GM21367 (cell line): ENCODE data around the gene TXNDC17.
"Not testable (repeated sequence)": the region's sequence is repeated elsewhere in the genome, so short reads cannot be mapped to it uniquely, and the experiment has no call there.

Source experiments
- ATAC-seq: cut with Tn5 transposase; IDR thresholded peaks from one replicate; pipeline ENCODE4 v1.9.1; 2021; ENCODE audit not compliant: unreplicated experiment

The TXNDC17 gene

DNA sequence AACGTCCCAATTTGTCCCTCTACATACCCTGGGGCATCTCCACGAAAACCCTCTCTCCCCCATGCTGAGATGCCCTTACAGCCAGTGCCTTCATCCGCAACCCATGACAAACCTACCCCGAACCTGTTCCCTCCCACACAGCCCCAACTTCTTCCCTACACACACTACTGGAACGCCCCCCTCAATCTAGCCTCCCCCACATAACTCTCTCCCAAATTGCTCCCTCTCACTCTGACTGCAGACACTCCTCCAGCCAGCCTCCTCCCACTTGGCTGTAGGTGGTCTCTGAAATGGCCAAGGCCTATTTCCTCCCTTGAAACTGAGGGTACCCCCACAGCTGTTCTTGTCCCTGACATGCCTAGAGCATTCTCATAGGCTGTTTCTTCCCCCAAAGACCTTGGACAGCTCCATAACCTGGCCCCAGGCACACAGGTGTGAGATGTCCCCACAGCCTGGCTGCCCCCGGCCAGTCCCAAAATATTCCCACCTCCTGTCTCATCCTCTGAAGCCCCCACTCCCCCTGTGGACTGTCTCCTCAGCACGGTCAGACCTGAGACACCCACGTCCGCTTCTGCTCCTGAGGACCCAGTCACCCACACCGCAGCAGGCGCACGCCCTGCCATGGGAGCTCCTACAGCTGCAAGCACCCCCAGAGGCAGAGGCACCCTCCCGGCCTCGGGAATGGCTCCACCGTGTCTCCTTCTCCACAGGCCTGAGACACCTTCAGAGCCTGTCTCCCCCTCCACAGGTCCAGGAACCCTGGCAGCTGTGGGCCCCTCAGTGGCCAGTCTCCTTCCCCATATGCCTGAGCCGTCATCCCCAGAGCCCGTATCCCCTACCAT, 4.0 kb upstream of the TXNDC17 start:
- ATAC-seq: no peak

DNA sequence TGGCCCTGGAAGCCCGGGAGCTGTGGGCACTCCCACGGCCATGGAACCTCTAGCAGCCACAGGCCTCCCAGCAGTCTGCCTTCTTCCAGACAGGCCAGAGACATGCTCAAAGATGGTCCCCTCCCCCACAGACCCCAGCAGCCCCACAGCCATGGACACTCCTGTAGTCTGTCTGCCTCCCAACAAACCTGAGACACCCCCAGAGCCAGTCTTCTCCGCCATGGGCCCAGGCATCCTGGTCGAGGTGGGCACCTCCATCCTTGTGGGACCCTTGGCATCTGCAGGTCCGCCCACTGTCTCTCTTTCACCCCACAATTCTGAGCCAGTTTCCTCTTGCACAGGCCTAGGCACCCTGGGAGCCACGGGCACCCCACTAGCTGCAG, 3.4 kb upstream of the TXNDC17 start:
- ATAC-seq: no peak

DNA sequence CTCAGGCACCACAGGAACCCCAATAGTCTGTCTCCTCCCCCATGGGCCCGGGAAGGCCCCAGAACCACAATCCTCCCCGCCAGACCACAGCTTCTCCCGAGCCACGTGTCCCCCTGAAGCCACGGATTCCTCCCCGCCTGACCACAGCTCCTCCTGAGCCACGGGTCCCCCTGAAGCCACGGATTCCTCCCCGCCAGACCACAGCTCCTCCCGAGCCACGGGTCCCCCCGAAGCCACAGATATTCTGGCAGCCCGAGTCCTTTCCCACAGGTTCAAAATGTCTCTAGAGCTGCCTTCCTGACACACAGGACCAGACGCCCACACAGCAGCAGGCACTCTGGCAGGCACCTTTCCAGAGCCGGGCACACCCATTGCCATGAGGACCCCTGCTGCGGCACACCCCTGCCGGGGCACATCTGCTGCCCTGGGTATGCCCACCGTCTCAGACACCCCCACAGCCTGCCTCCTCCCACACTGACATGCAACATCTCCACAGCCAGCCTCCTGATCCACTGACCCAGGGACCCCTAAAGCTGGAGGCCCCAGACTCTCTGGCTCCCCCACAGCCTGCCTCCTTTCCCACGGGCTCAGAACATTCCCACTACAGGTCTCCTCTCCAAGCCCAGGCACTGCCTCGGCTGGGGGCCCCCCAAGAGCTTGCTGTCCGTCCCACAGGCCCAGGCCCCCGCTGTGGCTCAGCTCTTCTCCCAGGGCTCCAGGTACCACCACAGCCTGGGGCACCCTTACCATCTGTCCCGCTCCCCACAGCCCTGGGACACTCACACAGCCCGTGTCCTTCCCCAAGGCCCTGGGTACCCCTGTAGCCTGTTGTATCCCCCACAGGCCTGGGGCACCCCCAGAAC, 2.6 kb upstream of the TXNDC17 start:
- ATAC-seq: no peak

DNA sequence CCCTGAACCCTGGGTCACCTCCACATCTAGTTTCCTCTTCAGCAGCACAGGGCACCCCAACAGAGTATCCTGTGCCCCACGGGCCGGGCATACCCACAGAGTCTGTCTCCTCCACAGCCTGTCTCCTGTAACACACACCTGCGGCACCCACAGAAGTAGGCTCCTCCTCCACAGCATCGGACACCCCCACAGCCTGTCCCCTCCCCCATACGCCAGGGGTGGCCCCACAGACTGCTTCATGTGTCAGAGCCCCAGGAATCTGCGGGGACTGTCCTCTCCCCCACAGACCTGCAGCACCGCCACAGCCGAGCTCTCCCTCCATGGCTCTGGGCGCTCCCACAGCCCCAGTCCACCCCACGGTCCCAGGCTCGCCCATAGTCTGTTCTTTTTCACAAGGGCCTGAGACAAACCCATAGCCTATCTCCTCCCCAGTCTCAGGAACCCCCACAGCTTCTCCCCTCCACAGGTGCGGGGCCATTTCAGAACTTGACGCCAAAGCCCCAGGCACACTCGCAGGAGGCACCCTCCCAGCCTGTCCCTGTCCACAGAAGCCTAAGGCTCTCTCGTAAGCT, 1.8 kb upstream of the TXNDC17 start:
- ATAC-seq: no peak

DNA sequence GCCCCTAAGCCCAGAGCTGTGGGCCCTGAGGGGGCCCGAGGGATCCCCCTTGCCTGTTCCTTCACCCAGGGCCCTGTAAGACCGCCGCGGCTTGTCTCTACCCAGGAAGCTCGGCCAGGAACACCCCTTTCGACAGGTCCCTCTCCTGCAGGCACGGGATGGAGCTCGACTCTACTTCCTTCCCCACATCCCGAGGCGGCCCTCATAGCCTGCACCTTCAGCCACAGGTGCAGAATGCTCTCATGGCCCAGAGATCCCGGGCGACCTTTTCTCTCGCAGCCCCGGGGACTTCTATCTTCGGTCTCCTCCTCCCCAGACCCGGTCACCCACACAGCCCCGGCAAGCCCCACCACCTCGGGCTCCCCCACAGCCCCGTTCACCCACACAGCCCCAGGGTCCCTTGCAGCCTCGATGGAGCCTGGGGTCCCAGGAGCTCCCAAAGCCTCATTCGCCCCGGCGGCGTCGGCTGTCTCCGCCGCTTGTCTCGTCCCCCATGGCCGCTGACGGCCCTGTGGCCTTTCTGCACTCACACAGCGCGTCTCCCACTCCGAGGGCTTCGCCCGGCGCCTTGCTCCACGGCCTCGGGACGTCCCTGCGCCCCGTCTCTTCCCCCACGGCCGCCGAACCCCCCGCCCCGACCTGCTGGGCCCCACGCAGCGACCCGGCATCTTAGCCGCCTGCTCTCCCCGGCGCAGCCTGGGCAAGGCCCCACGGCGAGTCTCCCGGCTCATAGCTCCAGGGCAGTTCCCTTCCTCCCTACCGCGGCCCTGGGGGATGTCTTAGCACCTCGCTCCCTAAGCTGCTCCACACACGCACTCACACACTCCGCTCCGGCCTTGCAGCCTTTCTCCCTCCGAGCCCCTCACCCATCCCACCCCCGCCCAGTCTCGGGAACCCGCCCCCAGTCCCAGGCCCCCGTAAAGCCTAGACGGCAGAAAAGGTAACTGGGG, 999 bp upstream of the TXNDC17 start:
- no peak for ATAC-seq

DNA sequence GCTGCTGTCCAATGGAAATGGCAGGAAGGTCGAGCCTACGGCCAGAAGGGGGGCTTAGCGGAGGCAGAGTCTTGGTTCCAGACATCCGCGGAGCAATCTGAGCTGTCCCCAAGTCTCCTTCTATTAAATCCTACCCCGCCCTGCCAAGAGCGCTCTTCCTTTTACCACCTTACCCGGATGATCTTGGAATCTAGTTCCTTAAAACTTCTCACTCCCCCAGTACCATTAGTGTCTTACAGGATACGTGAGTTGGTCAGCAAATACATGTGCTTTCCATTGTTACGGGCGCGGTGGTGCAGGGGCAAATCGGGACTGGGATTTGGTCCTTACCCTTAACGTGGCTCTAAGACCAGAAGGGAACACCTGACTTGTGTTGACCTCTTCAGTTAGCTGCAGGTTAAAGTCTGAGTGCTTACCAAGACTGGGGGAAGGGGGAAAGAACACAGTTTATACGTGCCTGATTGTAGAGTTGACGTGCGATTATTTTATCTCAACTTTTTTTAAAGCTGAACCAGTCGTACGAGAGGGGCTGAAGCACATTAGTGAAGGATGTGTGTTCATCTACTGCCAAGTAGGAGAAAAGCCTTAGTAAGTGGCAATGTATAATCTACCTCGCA, 495 bp downstream of the TXNDC17 start:
- ATAC-seq: no peak

DNA sequence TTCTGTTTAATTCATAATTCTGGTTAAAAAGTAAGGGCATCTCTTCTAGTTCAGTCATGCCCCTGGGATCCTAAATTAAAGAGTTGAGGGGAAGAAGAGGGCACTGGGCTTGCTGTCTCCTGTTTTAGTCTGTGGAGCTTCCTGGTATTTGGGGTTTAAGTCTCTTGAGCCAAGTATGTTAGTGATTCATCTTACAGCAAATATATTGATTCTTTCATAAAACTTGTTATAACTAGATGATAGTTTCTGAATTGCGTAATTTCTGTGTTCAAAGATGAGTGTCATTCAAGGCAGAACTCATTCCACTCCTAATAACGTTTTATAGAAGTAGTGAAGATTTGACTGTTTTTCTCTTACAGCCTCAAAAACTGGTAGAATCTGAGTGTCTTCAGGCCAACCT, 1.7 kb downstream of the TXNDC17 start:
- no peak for ATAC-seq

DNA sequence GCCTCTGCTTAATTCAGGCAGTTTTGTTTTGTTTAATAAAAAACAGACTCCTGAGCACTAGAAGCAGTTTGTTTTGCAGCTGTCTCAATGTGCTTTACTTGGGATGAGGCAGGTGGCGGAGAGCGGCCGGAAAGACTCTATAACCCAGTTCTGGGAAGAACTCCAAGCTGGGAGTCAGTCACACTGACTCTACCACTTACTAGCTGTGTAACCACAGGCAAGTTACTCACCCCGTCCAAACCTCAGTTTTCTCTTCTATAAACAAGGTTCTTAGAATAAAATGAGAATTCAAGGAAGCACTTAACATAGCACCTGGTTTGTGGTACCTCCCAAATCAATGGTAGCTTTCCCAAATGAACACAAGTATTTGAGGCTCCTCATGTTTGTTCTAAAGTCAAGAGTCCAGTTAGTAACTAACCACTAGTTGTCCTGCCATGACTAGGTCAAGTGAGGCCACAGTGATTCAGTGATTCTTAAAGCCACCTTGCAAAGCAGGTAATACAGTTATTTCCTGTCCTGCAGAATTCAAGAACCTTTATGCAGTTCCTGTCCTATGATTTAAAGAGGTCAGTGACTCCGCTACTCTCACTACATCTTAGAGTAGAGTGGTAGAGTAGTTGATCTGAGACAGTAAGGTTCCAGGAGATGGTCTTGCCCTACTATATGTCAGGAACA, 2.7 kb downstream of the TXNDC17 start:
- ATAC-seq: no peak

DNA sequence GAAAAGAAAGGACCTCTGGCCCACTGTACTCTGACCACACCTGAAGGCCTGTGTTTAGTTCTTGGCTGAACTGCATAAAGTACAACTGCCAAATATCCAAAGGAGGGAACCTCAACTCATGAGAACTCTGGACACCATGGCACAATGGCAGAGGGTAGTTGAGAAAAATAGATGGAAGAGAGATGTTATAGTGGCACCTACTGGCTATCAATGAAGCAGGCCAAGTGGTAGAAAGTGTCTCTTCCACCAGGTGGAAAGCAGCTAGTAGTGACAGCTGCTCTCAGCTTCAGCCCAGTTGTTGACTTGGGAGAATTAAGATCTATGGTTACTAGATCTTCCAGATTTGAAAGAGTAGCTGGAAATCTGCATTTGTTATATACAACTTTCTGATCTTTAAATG, 7.3 kb downstream of the TXNDC17 start:
- no peak for ATAC-seq

DNA sequence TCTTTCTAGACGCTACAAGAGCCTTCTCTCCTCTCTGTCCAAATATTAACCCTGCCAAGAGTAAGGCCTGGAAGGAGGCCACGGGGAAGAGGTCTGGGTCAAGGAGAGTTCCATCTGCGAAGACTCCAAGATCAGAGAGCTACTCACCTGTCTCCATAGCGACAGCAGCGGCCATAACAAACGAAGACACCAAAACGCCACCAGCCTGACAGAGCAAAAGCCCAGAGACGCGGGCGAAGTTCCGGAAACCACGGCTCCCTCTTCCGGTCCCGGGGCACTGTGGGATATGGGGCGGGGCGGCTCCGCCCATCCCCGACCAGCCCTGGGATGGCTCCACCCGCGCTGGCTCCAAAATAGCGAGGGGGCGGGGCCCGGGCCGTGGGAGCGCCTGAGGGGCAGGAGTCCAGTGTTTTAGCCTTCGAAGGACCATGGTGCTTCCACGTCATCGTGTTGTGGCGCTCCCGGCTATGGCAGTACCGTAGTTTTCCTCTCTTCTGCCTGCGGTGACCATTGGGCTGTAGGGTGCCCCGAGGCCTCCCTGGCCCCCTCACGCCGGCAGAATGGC, 10.6 kb downstream of the TXNDC17 start, which contains the start of the genes C17orf100 and MED31:
TSS of gene C17orf100 (plus strand) at position 409 of the 565 bp plus-strand sequence. CDS start at position 561, 152 bp downstream.
TSS of gene MED31 (minus strand) at position 252 of the 565 bp plus-strand sequence. CDS start at position 175, 77 bp downstream.
- ATAC-seq: peak; percentile 66

DNA sequence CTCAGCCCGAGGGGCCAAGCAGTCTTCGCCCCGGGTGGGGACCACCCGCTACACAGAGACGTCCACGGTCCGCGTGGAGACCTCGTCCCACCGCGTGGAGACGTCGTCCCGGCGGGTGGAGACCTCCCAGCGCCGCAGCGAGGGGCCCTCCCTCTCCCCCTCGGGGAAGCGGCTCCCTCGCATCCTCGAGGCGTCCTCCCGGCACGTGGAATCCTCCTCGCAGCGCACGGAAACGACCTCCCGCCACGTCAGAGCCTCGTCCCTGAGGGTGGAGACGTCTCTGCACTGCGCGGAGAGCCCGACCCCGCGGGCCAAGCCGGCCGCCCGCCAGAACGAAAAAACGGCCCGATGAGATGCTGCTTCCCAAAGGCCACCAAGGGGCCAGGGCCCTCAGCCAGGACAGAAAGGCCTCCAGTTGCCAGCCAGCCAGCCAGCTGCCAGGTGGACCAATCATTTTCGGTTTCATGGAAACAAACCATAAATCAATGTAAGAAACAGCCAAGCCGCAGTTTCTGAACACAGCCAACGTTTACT, 11.1 kb downstream of the TXNDC17 start:
- ATAC-seq: no peak

DNA sequence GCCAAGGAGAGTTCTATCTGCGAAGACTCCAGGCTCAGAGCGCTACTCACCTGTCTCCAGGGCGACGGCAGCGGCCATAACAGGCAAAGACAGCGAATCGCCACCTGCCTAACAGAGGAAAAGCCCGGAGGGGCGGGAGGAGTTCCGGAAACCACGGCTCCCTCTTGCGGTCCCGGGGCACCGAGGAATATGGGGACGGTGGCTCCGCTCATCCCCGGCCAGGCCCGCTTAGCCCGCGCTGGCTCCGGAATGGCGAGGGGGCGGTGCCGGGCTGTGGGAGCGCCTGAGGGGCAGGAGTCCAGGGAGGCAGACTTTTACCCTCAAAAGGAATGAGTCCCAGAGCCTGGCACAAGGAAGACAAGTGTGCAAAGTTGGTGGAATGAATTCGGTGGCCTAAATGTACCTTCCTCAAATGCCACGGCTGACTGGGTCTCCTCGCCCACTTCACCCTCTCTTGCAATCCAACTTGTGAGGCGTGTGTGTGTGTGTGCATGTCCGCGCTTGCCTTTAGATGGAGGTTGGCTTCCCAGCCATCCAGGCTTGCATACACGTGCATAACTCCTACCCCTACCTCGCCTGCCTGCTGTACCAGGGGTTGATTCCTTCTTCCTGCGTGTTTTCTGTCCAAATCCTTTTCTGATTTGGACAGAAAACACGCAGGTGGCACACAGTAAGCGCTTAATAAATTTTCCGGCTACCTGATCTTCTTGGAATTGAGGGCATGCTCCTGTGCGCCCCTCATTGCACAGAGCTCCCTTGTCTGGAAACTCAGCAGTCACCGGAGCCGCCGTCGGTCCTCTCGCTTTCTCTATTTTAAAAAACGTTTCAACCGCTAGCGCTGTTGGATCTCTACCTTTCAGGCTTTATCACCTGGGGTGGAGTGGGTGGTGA, 14.2 kb downstream of the TXNDC17 start:
- ATAC-seq: no peak

DNA sequence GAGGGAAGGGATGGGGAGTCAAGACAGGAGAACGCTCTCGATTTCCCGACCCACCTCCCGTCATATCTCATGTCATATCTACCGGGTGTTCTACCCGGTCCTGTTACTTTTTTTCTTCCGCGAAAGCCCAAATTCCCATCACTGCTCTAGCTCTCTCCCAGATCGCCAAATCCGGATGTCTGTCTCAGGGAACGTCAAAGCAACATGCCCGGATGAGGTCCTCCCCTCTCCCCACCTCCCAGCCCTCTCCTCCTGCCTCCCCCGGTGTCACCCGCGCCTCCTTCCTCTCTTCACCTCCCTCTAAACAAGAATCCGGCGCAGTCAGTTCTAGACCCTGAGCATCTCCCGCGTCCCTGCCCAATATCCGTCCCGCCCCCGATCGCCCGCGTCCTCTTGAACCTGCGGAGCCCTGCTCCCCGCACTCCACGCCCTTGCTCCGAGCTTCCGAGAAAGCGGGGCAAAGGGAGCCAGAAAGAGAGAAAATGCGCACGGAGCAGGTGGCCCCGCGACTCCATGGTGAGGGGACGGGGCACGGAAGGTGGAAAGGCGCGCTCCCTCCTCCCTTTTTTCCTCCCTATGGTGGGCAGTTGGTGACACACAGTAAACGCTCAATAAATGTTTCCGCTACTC, 15.0 kb downstream of the TXNDC17 start:
- ATAC-seq: not testable (repeated sequence)

DNA sequence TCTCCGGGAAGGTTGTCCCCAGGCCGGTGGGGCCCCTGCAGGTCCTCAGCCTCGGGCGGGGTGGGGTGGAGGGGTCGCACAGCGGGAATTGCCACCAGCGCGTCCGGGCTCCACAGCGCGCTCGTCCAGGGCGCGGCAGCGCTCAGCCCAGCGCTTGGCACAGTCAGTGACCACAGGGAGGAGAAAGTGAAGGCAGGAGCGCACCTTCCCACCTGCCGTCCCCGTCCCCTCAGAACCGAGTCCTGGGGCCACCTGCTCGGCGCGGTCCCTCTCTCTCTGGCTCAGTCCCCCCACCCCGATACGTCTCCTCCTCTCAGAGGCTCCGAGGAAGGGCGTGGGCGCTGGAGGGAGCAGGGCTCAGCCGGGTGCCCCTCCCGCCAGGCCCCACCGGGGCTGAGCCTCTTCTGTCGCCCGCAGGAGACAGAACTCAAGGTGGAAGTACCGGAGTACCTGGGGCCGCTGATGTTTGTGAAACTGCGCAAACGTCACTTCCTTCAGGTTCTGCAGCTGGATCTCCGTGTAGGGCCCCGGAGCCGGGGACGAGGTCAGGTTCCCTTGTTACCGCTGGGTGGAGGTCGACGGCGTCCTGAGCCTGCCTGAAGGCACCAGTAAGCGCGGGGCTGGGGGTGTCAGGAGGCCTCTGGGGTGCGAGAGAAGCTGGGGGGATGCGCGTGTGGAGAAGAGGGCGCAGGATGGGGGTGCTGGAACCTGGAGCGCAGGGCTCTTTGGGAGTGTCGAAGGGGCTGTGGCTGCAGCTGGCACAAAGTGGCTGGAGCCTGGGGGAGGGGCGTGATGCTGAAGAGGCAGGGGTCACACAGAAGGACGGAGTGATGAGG, 16.2 kb downstream of the TXNDC17 start:
- not testable (repeated sequence) for ATAC-seq

DNA sequence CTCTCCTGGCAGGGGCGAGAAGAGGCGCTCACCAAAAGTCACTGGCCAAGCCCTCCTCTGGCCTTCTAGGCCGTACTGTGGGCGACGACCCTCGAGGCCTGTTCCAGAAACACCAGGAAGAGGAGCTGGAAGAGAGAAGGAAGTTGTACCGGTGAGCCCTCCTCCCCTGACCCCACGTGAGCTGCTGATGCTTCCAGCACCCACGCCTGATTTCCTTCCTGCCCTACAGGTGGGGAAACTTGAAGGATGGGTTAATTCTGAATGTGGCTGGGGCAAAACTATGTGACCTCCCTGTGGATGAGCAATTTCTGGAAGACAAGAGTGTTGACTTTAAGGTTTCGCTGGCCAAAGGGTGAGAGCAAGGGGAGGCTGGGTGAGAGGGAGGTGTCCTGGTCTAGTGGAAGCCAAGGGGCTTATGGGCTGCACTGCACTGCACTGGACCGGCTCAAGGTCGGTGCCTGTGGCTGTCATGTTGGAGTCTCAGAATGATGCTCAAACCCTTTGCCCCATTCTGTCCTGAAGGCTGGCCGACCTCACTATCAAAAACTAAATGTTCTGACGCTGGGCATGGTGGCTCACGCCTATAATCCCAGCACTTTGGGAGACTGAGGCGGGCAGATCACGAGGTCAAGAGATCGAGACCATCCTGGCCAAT, 16.9 kb downstream of the TXNDC17 start:
- ATAC-seq: no peak

DNA sequence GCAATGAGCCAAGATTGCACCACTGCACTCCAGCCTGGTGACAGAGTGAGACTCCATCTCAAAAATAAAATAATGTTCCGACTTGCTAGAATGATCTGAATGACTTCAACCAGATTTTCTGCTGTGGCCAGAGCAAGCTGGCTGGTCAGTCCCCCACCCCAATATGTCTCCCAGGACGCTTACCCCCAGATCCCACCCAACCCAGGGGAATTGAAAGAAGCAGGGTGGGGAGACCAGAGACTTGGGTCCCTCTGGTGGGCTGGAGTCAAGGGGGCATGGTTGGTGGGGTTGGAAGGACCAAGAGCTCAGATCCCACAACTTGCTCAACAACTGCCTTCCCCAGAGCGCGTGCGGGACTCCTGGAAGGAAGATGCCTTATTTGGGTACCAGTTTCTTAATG, 17.6 kb downstream of the TXNDC17 start:
- not testable (repeated sequence) for ATAC-seq
